ENCODE data around the gene ST6GALNAC1.

The ST6GALNAC1 gene

GRCh38 chr17:76674600-76674999 lies 31.0 kb upstream of the ST6GALNAC1 start:
- H3K4me3 ChIP-seq (ENCODE audit: insufficient read depth in 1 of 2, low read depth in 1 of 2, low read length in 2 of 2): no peak overlapping the region
- H4K91ac ChIP-seq (ENCODE audit: low read length): no peak overlapping the region
- H3K27ac ChIP-seq (ENCODE audit: low read length, poor library complexity, severe bottlenecking): no peak overlapping the region
- no peak overlapping the region for H2BK5ac ChIP-seq (ENCODE audit: low read depth, low read length, poor library complexity, severe bottlenecking)
- no peaks in the 10 kb centered on the region for H3K27me3 ChIP-seq (ENCODE audit: control insufficient read depth in 1 of 2, insufficient read depth in 1 of 2, low read length in 2 of 2)
- no peak overlapping the region for H3K4me2 ChIP-seq (ENCODE audit: low read length, poor library complexity, severe bottlenecking)
- no peak overlapping the region for H3K4ac ChIP-seq (ENCODE audit: low read depth in 1 of 2, low read length in 2 of 2)
- no peak overlapping the region for H2BK120ac ChIP-seq (ENCODE audit: low read depth, low read length)
- H3K9me3 ChIP-seq (ENCODE audit: control insufficient read depth, low read length): no peaks in the 10 kb centered on the region
- peaks cover 9% of the 10 kb centered on the region for H3K4me1 ChIP-seq (ENCODE audit: control insufficient read depth, insufficient read depth, low read depth, low read length)
- no peak overlapping the region for H3K23ac ChIP-seq (ENCODE audit: low read length in 2 of 2)
- H2BK15ac ChIP-seq (ENCODE audit: low read depth, poor library complexity, severe bottlenecking): no peak overlapping the region
- DNase-seq: no peak
- H3K14ac ChIP-seq (ENCODE audit: low read length in 2 of 2): no peak overlapping the region
- H3K36me3 ChIP-seq (ENCODE audit: control insufficient read depth in 1 of 2, insufficient read depth in 2 of 2, low read depth in 1 of 2, low read length in 2 of 2): peaks cover 38 to 52% of the 10 kb centered on the region in 2 experiments
- H2BK12ac ChIP-seq (ENCODE audit: low read length in 2 of 2): no peak overlapping the region
- H2AFZ ChIP-seq (ENCODE audit: low read depth, low read length): no peak overlapping the region
- no peak overlapping the region for H3K9ac ChIP-seq (ENCODE audit: low read length)
- peaks cover 6% of the 10 kb centered on the region for H3K79me1 ChIP-seq (replicated peaks; ENCODE audit: low read length, poor library complexity, severe bottlenecking)
- peak overlapping the region; percentile 39 for H4K8ac ChIP-seq (ENCODE audit: low read length)
- H2AK5ac ChIP-seq (ENCODE audit: low read length, severe bottlenecking): no peak overlapping the region
- 98% methylated on average over 5 of the region's 5 CpGs for WGBS
- no peak overlapping the region for H3K18ac ChIP-seq (ENCODE audit: low read depth in 1 of 2, low read length in 2 of 2)

- H2AK5ac ChIP-seq (ENCODE audit: low read length, severe bottlenecking): no peak overlapping the region
- H3K4me1 ChIP-seq (ENCODE audit: control insufficient read depth, insufficient read depth, low read depth, low read length): peaks cover 9% of the 10 kb centered on the region
- H4K8ac ChIP-seq (ENCODE audit: low read length): no peak overlapping the region
- H2BK120ac ChIP-seq (ENCODE audit: low read depth, low read length): no peak overlapping the region
- H3K36me3 ChIP-seq (ENCODE audit: control insufficient read depth in 1 of 2, insufficient read depth in 2 of 2, low read depth in 1 of 2, low read length in 2 of 2): peaks cover 34 to 45% of the 10 kb centered on the region in 2 experiments
- H3K18ac ChIP-seq (ENCODE audit: low read depth in 1 of 2, low read length in 2 of 2): no peak overlapping the region
- peaks cover 5% of the 10 kb centered on the region for H3K79me1 ChIP-seq (replicated peaks; ENCODE audit: low read length, poor library complexity, severe bottlenecking)
- no peak overlapping the region for H3K9ac ChIP-seq (ENCODE audit: low read length)
- H3K4ac ChIP-seq (ENCODE audit: low read depth in 1 of 2, low read length in 2 of 2): no peak overlapping the region
- H3K27ac ChIP-seq (ENCODE audit: low read length, poor library complexity, severe bottlenecking): no peak overlapping the region
- H2AFZ ChIP-seq (ENCODE audit: low read depth, low read length): no peak overlapping the region
- H3K27me3 ChIP-seq (ENCODE audit: control insufficient read depth in 1 of 2, insufficient read depth in 1 of 2, low read length in 2 of 2): no peaks in the 10 kb centered on the region
- H3K9me3 ChIP-seq (ENCODE audit: control insufficient read depth, low read length): no peaks in the 10 kb centered on the region
- peak overlapping the region in 1 of 2 experiments; percentile 47 for H2BK12ac ChIP-seq (ENCODE audit: low read length in 2 of 2)
- H3K4me3 ChIP-seq (ENCODE audit: insufficient read depth in 1 of 2, low read depth in 1 of 2, low read length in 2 of 2): no peak overlapping the region
- no peak overlapping the region for H3K14ac ChIP-seq (ENCODE audit: low read length in 2 of 2)
- H3K23ac ChIP-seq (ENCODE audit: low read length in 2 of 2): no peak overlapping the region
- no peak overlapping the region for H2BK15ac ChIP-seq (ENCODE audit: low read depth, poor library complexity, severe bottlenecking)
- no peak overlapping the region for H3K4me2 ChIP-seq (ENCODE audit: low read length, poor library complexity, severe bottlenecking)
- H2BK5ac ChIP-seq (ENCODE audit: low read depth, low read length, poor library complexity, severe bottlenecking): no peak overlapping the region
- DNase-seq: no peak
- 64% methylated on average over 4 of the region's 5 CpGs for WGBS
- peak overlapping the region; percentile 55 for H4K91ac ChIP-seq (ENCODE audit: low read length)
Measured at GRCh38 chr17:76673729-76674128, 30.2 kb upstream of the ST6GALNAC1 start.

DNA sequence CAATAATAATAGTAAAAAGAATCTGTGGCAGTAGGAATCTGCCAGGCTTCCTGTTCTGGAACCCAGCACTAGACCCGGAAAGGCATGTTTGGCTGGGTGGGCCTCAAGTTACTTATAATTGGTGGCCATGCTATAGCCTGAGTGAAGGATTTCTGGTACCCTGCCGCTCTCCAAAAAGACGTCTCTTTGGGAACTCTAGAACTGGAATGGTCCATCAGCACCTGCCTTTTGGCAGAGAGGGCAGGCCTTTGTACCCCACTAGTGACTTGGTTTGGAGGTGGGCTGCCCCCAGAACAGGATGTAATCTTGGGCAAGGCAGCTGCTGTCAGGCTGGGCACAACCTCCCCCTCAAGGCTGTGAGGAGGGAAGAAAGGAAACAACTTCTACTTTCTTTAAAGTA lies 29.3 kb upstream of the ST6GALNAC1 start:
- Histone ChIP-seq H2AFZ (ENCODE audit: low read depth, low read length) (no peak overlapping the region), H3K27ac (ENCODE audit: low read length, poor library complexity, severe bottlenecking) (no peak overlapping the region), H3K4ac (ENCODE audit: low read depth in 1 of 2, low read length in 2 of 2) (no peak overlapping the region), H3K4me3 (ENCODE audit: insufficient read depth in 1 of 2, low read depth in 1 of 2, low read length in 2 of 2) (no peak overlapping the region), H2BK5ac (ENCODE audit: low read depth, low read length, poor library complexity, severe bottlenecking) (no peak overlapping the region), H3K18ac (ENCODE audit: low read depth in 1 of 2, low read length in 2 of 2) (no peak overlapping the region), H2AK5ac (ENCODE audit: low read length, severe bottlenecking) (no peak overlapping the region), H4K8ac (ENCODE audit: low read length) (no peak overlapping the region), H3K4me2 (ENCODE audit: low read length, poor library complexity, severe bottlenecking) (no peak overlapping the region), H2BK120ac (ENCODE audit: low read depth, low read length) (no peak overlapping the region), H3K4me1 (ENCODE audit: control insufficient read depth, insufficient read depth, low read depth, low read length) (peaks cover 11% of the 10 kb centered on the region), H2BK12ac (ENCODE audit: low read length in 2 of 2) (no peak overlapping the region), H4K91ac (ENCODE audit: low read length) (no peak overlapping the region), H3K14ac (ENCODE audit: low read length in 2 of 2) (no peak overlapping the region), H3K9ac (ENCODE audit: low read length) (no peak overlapping the region), H3K79me1 (replicated peaks; ENCODE audit: low read length, poor library complexity, severe bottlenecking) (peaks cover 2% of the 10 kb centered on the region), H3K9me3 (ENCODE audit: control insufficient read depth, low read length) (no peaks in the 10 kb centered on the region), H3K27me3 (ENCODE audit: control insufficient read depth in 1 of 2, insufficient read depth in 1 of 2, low read length in 2 of 2) (no peaks in the 10 kb centered on the region), H2BK15ac (ENCODE audit: low read depth, poor library complexity, severe bottlenecking) (no peak overlapping the region), H3K36me3 (ENCODE audit: control insufficient read depth in 1 of 2, insufficient read depth in 2 of 2, low read depth in 1 of 2, low read length in 2 of 2) (peaks cover 26 to 36% of the 10 kb centered on the region in 2 experiments), H3K23ac (ENCODE audit: low read length in 2 of 2) (no peak overlapping the region)
- 97% methylated on average over 3 of the region's 3 CpGs for WGBS
- no peak for DNase-seq

DNA sequence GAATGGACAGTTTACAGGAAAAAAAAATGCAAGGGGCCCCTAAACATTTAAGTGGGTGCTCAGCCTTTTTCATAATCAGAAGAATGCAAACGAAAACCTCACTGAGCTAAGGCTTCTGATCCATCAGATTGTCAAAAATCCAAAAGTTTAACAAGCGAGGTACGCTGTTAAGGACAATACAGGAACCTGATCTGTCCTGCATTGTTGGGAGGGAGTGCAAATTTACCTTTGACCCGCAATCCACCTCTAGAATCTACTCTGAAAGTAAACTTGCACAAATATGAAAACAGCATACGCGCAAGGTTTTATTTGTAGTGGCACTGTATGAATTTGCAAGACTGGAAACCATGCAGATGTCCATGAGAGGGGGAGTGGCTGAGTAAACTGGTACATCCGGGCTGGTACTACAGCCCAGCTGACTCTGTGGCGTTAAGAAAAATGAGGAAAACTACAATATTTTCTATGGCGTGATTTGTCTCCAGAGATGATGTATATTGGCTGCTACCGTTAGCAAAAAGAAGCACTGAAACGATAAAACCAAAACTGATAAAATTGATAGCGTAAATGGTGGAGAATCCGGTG lies 28.8 kb upstream of the ST6GALNAC1 start:
- Histone ChIP-seq H3K27ac (ENCODE audit: low read length, poor library complexity, severe bottlenecking) (peak overlapping the region; percentile 94), H3K4me2 (ENCODE audit: low read length, poor library complexity, severe bottlenecking) (peak overlapping the region; percentile 91), H3K4me3 (ENCODE audit: insufficient read depth in 1 of 2, low read depth in 1 of 2, low read length in 2 of 2) (peak overlapping the region in 1 of 2 experiments; percentile 83), H3K36me3 (ENCODE audit: control insufficient read depth in 1 of 2, insufficient read depth in 2 of 2, low read depth in 1 of 2, low read length in 2 of 2) (peaks cover 20 to 31% of the 10 kb centered on the region in 2 experiments), H3K9me3 (ENCODE audit: control insufficient read depth, low read length) (no peaks in the 10 kb centered on the region), H2AFZ (ENCODE audit: low read depth, low read length) (no peak overlapping the region), H3K18ac (ENCODE audit: low read depth in 1 of 2, low read length in 2 of 2) (peak overlapping the region; percentile 59 to 77), H3K4ac (ENCODE audit: low read depth in 1 of 2, low read length in 2 of 2) (peak overlapping the region in 1 of 2 experiments; percentile 73), H4K91ac (ENCODE audit: low read length) (no peak overlapping the region), H3K14ac (ENCODE audit: low read length in 2 of 2) (peak overlapping the region in 1 of 2 experiments; percentile 45), H3K4me1 (ENCODE audit: control insufficient read depth, insufficient read depth, low read depth, low read length) (peaks cover 12% of the 10 kb centered on the region), H3K23ac (ENCODE audit: low read length in 2 of 2) (no peak overlapping the region), H2BK12ac (ENCODE audit: low read length in 2 of 2) (no peak overlapping the region), H2BK15ac (ENCODE audit: low read depth, poor library complexity, severe bottlenecking) (no peak overlapping the region), H4K8ac (ENCODE audit: low read length) (peak overlapping the region; percentile 95), H3K27me3 (ENCODE audit: control insufficient read depth in 1 of 2, insufficient read depth in 1 of 2, low read length in 2 of 2) (peaks cover 0 to 2% of the 10 kb centered on the region in 2 experiments), H3K9ac (ENCODE audit: low read length) (peak overlapping the region; percentile 90), H2BK120ac (ENCODE audit: low read depth, low read length) (peak overlapping the region; percentile 55), H2AK5ac (ENCODE audit: low read length, severe bottlenecking) (no peak overlapping the region), H3K79me1 (replicated peaks; ENCODE audit: low read length, poor library complexity, severe bottlenecking) (peaks cover 2% of the 10 kb centered on the region), H2BK5ac (ENCODE audit: low read depth, low read length, poor library complexity, severe bottlenecking) (peak overlapping the region; percentile 69)
- 68% methylated on average over 12 of the region's 13 CpGs for WGBS
- DNase-seq: no peak

Measured in mesenchymal stem cell (in vitro differentiated cells and primary cell).